ENCODE data around the gene IFNL2.
A peak's percentile ranks its signal among the peaks of the same experiment; 100 is the strongest.
"Not testable (repeated sequence)": the region's sequence is repeated elsewhere in the genome, so short reads cannot be mapped to it uniquely, and the experiment has no call there.

Gene IFNL2

GRCh38 chr19:39253374-39254149 is 14.6 kb upstream of the IFNL2 start:
- DNase-seq, result no peak

GRCh38 chr19:39254531-39255345 is 13.5 kb upstream of the IFNL2 start:
- no peak for DNase-seq

- no peak for DNase-seq
Observed at GRCh38 chr19:39257227-39257626, 11.0 kb upstream of the IFNL2 start.

DNA sequence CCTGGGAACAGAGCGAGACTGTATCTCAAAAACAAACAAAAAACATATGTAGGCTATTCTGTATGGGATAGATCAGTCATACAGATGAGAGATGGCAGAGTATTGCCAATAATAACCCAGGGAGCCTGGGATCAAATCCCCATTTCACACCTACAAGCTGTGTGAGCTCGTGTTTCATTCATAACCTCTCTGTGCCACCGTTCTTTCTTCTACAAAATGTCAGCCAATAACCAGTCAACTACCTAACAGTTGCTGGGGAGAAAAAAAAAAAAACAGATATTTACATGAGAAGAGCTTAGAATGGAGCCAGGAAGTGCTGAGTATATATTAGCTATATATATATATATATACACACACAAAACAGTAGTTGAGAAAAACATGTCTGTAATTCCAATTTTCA is 6.5 kb upstream of the IFNL2 start:
- no peak for DNase-seq

DNA sequence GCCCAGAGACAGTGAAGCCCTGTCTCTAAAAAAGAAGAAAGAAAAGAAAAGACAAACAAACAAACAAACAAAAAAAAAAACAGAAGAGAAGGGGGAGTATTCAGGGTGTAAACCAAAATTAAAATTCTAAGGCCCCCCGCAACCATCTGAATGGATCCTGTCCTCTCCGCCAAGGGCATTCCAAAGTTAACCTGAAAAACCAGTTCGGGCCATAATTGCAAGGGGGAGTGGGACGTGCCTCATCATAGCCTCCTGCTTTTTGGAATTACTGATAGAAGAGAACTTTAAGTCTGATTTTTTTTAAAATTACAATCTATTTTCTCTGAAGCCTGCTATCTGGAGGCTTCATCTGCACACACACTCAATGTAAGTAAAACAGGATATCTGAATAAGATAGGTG is 5.7 kb upstream of the IFNL2 start:
- DNase-seq, result no peak

GRCh38 chr19:39263912-39264305 is 4.3 kb upstream of the IFNL2 start:
- peak; percentile 56 for DNase-seq

DNA sequence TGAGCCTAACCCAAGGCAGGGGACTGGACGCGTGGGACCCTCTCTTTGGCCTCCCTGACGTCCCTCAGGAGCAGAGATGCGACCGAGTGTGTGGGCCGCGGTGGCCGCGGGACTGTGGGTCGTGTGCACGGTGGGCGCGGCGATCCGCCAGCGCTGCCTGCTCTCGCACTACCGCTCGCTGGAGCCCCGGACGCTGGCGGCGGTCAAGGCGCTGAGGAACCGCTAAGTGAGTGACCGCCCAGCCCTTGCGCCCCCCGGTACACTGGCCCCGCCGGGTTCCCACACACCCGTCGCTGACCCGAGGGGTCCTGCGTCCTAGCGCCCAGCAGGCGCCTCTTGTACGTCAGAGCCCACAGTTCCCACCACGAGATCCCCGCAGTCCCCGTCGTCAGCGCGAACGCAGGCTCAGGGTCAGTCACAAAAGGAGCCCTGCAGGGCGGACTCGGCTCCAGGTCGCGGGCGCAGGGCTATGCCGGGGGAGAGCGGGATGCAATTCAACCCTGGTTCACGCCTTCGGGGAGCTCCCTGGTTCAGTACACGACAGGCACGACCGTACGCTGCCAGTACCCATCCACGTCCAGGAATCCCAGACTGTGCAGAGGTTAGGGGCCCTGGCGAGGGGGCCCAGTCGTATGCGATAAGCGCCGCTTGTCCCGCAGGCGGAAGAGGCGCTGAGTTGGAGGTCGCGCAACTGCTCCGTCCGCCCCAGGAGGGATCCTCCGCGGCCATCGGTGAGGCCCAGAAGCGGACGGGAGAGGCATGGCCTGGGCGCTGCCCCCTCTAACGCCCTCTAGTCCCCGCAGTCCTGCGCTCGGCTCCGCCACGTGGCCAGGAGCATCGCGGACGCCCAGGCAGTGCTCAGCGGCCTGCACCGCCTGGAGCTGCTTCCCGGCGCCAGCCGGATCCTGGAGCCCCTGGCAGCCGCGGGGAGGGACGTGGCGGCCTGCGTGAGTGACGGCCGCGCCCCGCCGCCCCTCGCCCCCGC is 3.6 kb upstream of the IFNL2 start:
- peak; percentile 74 for DNase-seq

DNA sequence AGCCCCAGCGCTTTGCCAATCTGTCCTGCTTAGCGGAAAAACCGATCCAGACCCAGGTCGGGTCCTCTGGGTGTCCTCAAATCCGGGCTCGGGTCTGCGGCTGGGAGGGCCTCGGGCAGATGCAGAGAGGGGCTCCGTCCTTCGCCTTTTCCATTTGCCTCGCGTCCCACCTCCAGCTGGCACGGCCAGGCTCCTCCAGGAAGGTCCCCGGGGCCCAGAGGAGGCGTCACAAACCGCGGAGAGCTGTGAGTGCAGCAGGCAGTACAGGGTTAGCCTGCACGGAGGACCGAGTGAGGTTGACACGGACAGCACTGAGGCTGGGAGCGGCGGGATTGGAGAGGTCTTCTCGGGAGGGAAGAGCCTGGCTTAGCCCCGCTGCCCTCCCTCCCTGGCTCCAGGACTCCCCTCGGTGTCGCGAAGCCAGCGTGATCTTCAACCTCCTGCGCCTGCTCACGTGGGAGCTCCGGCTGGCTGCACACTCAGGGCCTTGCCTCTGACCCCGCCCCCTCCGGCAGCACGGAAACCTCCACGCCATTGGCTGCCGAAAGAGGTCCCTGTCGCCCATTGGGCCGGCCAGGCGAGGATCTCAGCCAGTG is 2.8 kb upstream of the IFNL2 start:
- peak; percentile 55 for DNase-seq

- not testable (repeated sequence) for DNase-seq
Observed at GRCh38 chr19:39268531-39269223, 481 bp downstream of the IFNL2 start.

DNA sequence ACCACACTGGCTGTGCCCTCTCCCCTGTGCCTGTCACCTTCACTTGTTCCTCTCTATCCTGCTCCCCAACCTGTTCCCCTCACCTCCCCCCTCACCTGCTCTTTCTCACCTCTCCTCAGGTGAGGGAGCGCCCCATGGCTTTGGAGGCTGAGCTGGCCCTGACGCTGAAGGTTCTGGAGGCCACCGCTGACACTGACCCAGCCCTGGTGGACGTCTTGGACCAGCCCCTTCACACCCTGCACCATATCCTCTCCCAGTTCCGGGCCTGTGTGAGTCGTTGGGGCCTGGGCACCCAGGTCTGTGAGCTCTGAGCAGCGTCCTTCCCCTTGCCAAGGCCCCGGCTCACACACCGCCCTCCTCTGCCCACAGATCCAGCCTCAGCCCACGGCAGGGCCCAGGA is 1.2 kb downstream of the IFNL2 start:
- DNase-seq, result not testable (repeated sequence)

- DNase-seq, result no peak
Observed at GRCh38 chr19:39270036-39270871, 2.1 kb downstream of the IFNL2 start.

DNA sequence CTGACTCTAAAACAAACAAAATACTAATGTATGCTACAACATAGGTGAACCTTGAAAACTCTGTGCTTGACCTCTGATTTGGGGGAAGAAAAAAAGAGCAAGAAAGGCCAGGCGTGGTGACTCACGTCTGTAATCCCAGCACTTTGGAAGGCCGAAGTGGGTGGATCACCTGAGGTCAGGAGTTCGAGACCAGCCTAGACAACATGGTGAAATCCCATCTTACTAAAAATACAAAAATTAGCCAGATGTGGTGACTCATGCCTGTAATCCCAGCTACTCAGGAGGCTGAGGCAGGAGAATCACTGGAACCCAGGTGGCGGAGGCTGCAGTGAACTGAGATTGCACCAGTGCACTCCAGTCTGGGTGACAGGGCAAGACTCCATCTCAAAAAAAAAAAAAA is 5.7 kb downstream of the IFNL2 start:
- DNase-seq, result not testable (repeated sequence)

DNA sequence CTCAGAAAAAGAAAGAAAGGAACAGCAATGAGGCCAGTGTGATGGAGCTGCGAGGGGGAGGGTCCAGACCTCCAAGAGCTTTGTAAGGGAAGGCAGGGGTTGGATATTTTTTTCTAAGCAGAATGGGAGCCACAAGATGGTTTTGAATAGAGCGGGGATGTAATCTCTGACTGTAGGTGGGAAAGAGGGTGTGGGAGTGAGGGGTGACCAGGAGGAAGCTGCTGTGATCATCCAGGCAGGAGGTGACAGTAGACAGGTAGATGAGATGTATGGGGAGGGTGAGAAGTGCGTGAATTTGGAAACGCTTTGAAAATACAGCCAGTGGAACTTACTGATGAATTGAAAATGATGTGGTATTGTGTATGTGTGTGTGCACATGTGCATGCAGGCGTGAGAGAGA is 7.4 kb downstream of the IFNL2 start:
- no peak for DNase-seq

- no peak for DNase-seq
Observed at GRCh38 chr19:39276740-39277139, 8.5 kb downstream of the IFNL2 start.

DNA sequence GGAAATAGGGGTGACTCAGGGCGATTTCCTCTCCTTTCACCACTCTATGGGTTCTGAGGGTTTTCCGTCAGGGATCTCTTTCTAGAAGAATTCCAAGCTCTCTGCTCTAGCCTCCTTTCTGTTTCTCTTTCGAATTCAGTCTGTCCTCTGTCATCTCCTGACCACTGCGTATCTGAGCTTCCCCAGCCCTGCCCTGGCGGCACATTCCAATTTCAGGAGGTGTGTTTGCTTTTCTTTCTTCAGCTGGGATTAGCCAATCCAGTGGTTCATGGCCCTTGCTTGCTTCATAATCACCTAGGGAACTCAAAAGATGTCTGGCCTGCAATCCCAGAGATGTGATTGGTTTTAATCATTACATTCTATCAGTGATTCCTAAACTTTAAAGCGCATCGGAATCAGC is 9.4 kb downstream of the IFNL2 start:
- DNase-seq, result no peak

- no peak for DNase-seq
Observed at GRCh38 chr19:39282021-39282420, 13.8 kb downstream of the IFNL2 start.

DNA sequence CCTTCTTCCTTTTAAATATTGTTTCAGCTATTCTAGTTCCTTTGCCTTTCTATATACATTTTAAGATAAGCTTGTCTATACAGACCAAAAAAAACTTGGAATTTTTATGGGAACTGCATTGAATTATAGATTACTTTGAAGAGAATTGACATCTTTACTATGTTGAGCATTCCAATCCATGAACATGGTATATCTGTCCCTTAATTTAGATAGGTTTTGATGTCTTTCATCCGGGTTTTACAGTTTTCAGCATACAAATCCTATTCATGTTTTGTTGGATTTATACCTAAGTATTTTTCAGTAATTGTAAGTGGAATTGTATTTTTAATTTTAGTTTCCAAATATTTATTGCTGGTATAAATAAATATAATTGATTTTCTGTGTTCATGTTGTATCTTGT is 15.8 kb downstream of the IFNL2 start:
- DNase-seq, result no peak

- no peak for DNase-seq
Observed at GRCh38 chr19:39293394-39293793, 25.2 kb downstream of the IFNL2 start.

- DNase-seq, result peak; percentile 44
Observed at GRCh38 chr19:39296055-39296645, 28.0 kb downstream of the IFNL2 start, which contains the start of gene IFNL1. Gene IFNL1 (plus strand): TSS chr19:39296407. CDS start chr19:39296422, 15 bp downstream.

DNA sequence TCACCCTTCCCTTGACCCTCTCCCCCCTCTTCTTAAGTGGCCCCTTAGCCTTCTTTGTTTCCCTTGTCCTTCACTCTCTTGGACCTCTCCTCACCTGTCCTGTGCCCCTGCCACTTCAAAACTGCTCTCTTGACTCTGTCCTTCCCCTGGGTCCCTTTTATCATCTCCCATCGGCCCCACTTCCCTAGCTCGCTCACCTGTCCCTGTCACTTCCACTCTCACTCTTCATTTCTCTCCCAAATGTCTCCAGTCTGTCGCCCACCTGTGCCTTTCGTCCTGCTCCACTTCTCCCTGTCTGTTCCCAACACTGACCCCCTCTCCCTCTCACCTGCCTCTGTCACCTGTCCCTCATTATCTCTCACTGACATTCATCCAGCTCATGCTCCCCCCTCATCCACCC is 28.7 kb downstream of the IFNL2 start:
- no peak for DNase-seq

All from islet precursor cell (in vitro differentiated cells).